GM10266 (cell line): ENCODE data around the gene RASA3.

Source experiments
- DNase-seq: peaks from one replicate; pipeline ENCODE4 v3.0.0; 2012; ENCODE audit errors: extremely low spot score
- TF ChIP-seq, protein P1 (sequence below): IDR thresholded peaks from 2 replicates; pipeline ENCODE4 v1.5.1; 2012; ENCODE audit warnings: mild to moderate bottlenecking, low read depth; ENCODE audit not compliant: control insufficient read depth, insufficient read depth; ENCODE audit errors: missing control alignments

Gene RASA3

DNA sequence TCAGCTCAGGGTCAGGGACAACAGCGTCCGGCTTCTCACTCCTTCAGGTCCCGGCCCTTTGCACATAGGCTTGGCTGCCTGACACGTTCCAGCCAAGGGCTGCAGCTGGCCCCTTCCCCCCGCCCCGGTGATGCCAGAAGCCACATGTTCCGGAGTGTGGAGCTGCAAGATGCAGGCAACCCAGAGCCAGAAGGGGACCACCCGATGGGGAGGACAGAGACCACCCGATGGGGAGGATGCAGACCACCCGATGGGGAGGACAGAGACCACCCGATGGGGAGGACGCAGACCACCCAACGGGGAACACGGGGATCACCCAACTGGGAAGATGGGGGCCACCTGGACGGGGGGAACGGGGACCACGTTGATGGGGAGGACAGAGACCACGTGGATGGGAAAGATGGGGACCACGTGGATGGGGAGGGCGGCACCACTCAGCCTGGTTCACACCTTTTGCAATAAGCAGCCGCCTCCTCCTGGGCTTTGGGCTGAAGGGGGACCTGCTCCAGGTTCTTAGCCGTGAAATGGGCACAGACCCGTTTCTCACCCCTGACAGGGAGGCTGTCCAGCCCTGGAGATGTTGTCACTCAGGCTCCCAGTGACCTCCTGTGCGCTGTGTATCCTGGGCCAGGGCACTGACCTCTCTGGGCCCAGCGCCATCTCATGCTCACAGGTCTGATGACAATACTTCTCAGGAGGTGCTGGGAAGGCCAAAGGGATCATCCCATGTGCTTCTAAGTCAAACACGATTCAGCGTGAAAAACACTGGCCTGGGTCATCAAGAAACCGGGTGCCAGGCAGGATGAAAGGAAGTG is 193.1 kb downstream of the RASA3 start:
- DNase-seq, result no peak
- TF ChIP-seq, protein P1, sequence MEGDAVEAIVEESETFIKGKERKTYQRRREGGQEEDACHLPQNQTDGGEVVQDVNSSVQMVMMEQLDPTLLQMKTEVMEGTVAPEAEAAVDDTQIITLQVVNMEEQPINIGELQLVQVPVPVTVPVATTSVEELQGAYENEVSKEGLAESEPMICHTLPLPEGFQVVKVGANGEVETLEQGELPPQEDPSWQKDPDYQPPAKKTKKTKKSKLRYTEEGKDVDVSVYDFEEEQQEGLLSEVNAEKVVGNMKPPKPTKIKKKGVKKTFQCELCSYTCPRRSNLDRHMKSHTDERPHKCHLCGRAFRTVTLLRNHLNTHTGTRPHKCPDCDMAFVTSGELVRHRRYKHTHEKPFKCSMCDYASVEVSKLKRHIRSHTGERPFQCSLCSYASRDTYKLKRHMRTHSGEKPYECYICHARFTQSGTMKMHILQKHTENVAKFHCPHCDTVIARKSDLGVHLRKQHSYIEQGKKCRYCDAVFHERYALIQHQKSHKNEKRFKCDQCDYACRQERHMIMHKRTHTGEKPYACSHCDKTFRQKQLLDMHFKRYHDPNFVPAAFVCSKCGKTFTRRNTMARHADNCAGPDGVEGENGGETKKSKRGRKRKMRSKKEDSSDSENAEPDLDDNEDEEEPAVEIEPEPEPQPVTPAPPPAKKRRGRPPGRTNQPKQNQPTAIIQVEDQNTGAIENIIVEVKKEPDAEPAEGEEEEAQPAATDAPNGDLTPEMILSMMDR, result no peak

DNA sequence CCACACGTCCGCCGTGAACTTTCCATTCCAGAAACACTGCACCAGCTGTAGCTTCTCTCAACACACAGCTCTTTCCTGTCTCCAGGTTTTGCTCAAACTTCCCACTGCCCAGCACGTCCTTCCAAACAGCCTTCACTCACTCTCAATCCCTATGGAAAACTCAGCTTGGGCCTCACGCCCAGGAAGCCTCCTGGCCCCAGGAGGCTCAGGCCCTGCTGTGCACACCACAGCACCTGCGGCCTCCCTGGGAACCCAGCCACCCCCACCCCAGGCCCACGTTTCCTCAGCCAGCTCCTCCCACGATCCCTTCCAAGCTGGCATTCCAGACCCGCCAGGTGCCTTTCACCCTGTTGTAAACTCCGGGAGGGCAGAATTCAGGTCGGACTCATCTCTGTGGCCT is 193.7 kb downstream of the RASA3 start:
- no peak for DNase-seq
- TF ChIP-seq, protein P1, result no peak

DNA sequence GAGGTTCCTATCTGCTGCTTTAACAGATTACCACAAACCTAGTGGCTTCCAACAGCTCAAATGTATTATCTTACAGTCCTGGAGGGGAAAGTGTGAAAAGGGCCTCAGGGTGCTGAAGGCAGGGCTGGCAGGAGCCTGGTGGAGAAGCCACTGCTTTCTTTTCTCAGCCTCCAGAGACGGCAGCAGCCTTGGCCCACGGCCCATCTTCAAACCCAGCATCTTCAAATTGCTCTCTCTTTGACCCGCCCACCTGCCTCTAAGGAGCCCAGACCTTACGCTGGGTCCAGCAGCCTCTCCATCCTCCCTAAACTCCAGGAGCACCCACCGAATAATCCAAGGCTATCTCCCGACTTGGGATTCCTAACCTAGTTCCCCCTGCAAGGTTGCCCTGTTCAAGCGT is 194.2 kb downstream of the RASA3 start:
- TF ChIP-seq, protein P1, result no peak
- DNase-seq, result no peak

DNA sequence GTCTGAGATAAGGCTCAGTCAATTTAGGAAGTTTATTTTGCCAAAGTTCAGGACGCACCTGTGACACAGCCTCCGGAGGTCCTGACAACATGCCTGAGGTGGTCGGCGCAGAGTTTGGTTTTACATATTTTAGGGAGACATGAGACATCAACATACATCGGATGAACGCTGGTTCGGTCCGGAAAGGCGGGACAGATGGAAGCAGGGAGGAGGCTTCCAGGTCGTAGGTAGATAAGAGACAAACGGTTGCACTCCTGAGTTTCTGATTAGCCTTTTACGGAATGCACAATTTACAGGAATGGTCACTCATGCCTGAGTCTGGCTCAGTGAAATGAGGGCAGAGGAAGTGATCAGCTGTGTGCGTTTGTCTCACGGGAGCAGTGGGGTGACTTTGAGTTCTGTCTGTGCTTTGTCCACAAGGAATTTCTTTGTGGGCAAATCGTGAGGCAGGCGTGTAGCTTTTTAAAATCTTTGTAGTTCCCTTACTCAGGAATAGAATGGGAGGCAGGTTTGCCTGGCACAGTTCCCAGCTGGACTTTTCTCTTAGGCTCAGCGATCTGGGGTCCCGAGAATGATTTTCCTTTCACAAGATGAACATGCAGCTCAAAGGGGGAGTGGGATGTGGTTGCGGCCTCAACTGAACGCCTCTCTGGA is 194.8 kb downstream of the RASA3 start:
- TF ChIP-seq, protein P1, result no peak
- DNase-seq, result no peak

DNA sequence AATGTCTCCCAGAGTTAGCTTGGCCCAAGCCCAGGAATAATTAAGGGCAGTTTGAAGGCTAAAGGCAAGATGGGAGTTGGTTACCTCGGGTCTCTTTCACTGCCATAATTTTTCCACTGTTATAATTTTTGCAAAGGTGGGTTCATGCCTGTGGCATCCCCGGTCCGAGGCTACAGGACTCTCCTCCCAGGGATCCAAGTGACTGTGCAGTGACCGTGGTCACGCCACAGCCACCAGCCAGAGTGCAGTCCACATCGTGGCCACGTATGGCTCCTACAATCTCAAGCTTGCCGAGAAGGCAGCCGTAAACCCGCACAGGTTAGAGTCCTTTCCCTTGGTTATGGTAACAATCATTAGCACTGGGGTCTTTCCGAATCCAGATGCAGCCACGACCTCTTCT is 195.3 kb downstream of the RASA3 start:
- DNase-seq, result no peak
- TF ChIP-seq, protein P1, result no peak

DNA sequence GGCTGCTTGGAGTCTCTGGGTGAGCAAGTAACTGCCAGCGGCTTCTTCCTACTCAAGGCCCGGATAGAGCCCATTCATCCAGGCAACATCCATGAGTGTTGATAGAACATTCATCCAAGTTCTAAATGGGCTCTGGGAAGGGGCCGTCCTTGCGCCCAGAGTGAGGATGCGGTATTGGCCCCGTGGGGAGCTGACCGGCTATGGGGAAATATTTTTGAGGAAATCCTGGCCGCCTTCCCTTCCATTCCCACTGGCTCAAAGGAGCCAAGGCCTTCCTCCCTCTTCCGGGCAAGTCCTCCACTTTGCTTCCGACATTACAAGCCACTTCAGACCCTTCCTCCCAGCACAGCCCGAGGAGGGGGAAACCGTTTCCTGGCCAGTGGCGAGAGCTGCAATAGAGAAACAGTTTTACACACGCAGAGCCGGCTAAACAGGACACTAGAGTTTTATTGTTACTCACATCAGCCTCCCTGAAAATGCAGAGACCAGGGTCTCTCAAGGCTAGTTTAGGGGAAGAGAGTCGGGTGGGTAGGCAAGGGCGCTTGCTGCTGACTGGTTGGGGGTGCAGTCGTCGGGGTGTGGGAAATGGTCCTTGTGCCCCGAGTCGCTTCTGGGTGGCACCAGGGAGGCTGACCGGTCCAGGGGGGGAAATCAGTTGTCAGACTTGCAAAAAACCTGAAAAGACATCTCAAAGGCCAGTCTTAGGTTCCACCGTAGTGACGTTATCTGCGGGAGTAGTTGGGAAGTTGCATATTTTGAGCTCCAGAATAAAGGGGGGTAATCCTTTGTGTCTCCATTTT is 196.1 kb downstream of the RASA3 start:
- TF ChIP-seq, protein P1, result no peak
- no peak for DNase-seq
